Stimulated activated CD4-positive, alpha-beta T cell treated with anti-CD3 and anti-CD28 coated beads, TNF-alpha, amount 100 ng/mL, for 24 hours (primary cell): ENCODE measurements around the gene DGKZ.

ENCODE experiments used
- DNase-seq, 3 experiments: peaks; one replicate each; pipeline ENCODE4 v3.0.0-alpha.2; 2020; ENCODE audit warnings: low read depth in 3 of 3

The DGKZ gene

DNA sequence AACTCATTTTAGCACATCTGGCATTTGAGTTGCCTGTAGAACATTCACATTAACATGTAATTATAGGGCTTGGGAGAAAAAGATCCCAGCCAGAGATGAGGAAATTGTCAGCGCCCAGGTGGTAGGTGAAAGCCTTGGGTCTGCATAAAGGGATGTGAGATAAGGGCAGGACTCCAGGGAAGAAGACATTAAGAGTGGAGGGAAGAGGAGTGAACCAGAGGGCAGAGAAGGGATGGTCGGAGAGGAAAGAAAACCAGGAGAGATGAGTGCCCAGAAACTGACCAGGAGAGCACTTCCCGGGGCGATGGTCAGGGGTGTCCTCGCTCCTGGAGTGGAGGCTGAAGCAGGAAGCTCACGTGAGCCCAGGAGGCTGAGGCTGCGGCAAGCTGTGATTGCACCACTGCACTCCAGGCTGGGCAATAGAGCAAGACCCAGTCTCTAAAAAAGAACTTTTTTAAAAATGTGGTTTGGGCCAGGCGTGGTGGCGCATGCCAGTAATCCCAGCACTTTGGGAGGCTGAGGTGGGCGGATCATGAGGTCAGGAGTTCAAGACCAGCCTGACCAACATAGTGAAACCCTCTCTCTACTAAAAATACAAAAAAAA, 20.3 kb upstream of the DGKZ start:
- no peak for DNase-seq

DNA sequence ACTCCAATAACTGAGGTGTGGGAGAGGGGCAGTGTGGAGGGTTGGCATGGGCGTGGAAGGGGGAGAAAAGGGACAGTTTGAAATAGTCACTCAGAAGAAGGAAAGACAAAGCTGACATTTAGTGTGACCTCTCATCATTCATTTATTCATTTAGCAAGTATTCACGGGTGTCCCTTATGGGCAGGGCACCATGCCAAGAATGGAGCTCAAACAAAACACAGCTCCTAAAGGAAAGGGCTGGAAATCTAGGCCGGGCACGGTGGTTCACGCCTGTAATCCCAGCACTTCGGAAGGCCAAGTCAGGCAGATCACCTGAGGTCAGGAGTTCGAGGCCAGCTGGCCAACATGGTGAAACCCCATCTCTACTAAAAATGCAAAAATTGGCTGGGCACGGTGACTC, 19.4 kb upstream of the DGKZ start:
- no peak for DNase-seq

DNA sequence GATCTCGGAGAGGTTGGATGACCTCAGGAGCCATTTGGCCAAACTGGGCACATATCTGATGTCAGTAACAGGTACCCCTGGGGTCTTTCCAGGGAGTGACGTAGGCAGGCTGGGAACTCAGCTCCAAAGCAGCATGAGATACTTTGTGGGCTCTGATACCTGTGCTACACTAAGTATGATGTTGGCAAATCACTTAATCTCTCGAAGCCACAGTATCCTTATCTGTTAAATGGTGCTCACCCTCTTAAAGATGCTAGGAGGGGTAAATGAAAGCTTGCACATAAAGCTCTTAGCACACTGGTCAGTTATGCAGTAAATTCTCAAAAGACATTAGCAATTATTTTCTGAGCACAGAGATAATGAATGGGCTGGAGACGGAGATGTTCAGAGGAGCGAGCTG, 17.1 kb upstream of the DGKZ start:
- no peak for DNase-seq

DNA sequence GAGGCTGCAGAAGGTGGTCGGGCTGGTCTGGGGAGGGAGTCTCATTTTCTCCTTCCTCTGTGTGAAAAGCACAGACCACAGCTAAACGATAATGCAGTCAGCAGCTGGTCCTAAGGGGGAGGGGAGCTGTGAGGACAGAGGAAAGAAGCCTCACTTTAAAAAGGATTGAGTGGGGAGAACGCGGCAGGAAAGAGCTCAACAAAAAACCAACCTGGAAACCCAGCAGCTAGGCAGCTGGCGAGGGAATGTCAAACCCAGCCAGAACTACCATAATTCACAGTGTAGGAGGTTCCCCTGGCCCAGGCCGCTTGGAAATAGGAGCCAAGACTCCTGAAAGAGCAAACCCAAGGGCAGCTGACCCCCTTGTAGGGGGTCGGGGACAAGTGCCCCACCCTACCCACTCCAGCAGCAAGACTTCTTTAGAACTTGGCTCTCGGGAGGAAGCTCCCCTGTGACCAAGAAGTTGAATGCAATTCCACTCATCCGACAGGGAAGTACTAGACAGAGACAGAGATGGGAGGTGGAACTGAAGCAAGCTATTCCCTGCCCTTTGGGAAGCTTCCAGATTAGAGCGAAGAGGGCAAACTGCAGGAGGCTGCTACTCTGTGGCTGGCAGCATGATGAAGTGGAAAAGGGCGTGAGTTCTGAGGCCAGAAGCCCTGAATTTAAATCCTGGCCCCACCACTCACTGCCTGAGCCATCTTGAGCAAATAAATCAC, 16.5 kb upstream of the DGKZ start:
- no peak for DNase-seq

DNA sequence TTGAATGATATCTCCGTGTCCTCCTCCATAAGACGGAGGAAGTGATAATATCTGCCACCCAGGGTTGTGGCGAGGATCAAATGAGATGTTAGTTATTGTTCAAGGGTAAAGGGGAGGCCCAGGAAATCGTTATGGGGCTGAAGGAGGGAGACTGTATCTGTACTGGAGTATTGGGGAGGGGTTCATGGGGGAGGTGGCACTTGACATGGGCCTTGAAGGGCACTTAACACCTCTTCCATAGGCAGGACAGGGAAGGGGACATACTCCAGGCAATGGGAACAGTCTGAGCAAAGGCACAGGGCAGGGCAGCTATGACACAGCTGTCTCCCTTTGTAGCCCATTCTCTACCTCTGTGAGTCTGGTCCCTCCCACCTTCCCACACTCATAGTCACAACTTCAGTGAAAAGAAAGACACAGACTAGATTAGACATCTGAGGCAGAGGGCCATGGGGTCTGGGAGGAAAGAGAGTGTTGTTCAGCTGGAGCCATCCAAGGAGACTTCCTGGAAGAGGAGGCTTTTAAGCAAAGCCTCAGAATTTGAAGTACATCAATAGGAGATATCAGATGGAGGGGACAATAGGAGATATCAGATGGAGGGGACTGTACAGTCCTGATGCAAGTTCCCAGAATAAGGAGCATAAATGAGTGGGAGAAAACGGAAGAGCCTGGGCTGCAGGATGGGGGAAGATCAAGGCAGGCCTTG, 15.8 kb upstream of the DGKZ start:
- peak in 1 of 3 experiments; percentile 31 for DNase-seq

DNA sequence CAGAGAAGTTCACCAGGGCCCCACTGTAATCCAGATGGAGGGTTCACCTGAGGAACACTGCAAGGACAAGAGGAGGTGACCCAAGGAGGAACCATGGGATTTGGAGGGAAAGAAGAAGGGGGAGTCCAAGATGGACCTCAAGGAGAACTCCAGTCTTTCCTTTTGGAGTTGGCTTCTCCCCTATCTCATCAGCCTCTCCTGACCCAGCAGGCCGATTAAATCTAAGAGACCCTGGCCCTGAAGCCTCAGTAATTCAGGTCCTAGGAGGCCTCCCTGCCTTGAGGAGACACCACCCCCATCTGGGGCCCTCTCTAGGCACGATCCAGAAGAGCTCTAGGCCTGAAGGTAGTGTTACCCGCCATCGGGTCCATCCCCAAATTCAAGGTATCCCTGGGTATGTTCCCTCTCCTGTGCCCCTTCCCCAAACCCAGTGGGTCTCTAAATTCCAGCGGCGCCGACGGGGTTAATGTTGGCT, 15.1 kb upstream of the DGKZ start:
- no peak for DNase-seq

DNA sequence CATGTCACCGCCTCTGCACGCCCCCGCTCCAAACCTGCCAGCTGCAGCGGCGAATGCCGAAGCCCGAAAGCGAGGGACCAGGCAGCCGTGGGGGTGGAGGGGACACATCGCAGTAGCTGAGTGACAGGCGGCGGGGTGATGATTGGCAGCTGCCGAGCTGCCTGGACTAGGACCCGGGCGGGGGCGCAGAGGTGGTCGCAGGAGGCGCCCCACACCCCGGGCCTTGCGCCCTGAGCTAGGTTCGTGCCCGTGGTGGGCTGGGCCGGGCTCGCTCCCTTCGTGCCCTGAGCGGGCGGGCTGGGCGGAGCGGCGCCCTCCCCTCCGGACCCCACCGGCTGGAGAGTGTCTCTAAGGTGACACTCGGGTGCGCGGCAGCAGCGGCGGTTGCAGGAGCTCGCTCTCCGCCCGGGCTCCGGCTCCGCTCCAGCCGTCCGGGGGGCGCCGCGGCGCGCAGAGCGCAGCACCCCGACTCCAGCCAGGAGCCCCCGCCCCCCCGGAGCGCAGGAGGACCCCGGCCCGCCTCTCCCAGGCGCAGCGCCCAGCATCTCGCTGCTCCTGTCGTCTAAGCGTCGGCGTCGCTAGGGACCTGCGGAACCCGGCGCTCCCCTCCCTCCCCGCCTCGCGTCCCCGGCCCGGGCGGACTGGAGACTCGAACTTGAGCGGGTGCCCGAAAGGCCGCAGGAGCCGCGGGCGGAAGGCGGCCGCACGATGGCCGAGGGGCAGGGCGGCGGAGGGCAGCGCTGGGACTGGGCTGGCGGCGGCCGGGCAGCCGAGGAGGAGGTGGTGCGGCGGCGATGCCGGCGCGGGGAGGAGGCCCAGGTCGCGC, 14.5 kb upstream of the DGKZ start:
- peak in 1 of 3 experiments; percentile 60 for DNase-seq

DNA sequence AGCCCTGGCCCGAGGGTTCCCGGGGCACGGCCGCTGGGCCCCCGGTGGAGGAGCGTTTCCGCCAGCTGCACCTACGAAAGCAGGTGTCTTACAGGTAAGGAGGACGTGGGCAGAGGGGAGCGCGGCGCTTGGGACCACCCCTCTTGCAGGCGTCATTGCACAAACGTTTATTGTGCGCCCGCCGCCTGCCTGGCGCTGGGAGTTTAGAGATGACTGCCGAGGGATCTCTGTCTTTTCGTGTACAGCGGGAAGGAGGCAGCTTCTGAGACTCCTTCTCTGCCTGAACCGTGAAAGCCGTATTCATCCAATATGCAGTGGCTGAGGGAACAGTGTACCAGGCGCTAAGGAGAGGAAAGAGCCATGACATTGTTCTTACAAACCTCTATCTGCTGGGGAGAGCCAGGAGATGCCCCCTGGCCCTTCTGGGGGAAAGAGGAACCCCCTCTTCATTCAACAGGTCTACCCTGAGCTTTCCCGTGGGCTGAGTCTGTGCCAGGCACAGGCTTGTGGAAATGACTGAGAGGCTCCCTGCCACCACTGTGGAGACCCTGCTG, 13.8 kb upstream of the DGKZ start:
- peak in 1 of 3 experiments; percentile 31 for DNase-seq

DNA sequence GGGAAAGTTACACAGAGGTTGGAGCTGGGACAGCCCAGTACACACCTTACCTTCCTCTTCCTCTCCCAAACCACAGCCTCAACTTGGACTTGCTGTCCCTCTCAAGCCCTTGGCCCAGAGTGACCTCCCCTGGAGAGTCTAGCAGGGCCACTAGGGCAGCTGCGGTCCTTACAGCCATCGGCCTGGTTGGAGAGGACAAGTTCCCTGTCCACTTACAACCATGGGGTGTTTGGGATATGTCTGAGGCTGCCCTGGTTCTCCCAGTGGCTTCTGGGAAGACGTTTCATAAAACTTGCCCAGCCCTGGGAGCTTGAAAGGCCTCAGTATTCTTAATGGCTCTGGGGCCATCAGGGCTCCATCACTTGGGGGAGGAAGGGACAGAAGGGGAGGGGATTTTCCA, 13.1 kb upstream of the DGKZ start:
- DNase-seq: no peak

DNA sequence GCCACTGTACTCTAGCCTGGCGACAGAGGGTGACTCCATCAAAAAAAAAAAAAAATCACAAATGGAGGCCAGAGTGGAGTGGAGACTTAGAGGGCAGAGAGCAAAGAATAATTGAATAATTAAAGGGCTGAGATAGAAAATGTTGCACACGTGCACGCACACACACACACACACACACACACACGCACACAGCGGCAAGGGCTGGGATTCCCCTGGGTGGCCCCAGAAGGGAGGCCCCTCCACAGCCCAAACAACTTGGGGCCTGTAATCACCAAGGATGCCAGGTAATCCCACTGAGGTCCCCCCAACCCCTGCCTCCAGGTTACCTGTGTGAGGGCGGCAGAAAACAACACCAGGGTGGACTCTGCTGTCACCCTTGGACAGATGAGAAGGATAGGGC, 12.0 kb upstream of the DGKZ start:
- DNase-seq: no peak

DNA sequence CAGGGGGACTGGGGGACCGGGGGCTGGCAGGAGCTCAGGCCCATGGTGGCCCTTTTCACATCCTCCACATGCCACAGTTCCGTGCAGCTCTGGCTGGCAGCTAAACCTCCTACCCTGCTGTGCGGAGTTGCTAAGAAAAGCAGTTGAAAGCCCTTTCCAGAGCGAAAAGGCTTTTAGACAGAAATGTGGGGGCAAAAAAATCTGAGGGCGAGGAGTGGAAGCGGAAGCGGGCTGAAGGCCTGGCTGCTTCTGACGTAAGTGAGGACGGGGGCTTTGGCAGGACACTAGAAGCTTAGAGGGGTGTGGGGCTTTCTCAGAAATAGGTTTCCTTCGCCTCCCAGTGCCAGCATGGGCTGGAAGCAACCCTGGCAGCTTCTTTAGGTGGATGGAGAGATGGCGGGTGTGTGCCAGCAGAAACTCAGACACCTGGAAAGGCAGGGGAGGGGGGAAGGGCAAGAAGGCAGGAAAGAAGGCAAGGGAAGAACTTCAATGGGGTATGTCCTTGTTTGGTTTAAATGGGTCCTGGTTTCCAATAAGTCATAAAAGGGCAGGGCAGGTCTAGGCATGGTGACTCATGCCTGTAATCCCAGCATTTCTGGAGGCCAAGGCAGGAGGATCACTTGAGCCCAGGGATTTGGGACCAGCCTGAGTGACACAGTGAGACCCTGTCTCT, 11.2 kb upstream of the DGKZ start:
- DNase-seq: no peak

DNA sequence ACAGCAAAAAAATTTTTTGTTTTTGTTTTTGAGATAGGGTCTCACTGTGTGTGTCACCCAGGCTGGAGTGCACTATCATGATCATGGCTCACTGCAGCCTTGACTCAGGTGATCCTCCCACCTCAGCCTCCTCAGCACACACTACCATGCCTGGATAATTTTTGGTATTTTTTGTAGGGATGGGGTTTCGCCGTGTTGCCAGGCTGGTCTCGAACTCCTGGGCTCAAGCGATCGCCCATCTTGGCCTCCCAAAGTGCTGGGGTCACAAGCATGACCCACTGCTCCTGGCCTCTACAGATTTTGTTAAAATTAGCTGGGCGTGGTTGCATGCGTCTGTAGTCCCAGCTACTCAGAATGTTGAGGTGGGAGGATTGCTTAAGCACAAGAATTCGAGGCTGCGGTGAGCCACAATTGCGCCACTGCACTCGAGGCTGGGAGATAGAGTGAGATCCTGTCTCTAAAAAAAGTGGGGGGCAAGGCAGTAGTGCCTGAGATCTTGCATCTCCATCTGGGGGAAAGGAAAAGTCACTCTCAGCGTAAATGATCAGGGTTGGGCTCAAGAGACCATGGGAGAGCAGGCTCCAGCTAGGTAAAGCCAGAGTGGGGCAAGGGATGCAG, 10.6 kb upstream of the DGKZ start:
- DNase-seq: no peak

DNA sequence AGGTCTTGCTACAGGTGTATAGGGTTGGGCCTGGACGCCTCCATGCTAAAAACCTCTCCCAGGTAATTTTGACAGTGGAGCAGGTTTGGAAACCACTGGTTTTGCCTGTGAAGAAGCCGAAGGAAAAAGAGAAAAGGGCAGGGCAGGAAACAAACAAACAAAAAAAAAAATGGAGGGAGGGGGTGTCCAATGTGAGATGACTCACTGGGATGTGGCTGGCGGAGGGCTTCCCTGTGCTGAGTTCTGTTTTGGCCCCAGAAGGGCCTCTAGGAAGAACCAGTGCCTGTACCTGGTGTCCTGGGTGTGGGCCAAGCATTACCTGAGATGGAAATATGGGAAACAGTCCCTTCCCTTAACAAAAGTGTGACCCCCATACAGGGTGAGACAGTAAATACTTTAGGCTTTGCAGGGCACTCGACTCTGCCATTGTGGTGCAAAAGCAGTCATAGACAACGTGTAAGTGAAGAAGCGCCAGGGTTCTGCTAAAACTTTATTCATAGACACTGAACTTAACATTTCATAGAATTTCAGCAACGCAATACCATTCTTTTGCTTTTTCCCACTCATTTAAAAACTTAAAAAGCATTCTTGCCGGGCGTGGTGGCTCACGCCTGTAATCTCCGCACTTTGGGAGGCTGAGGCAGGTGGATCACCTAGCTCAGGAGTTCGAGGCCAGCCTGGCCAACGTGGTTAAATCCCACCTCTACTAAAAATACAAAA, 9.5 kb upstream of the DGKZ start:
- no peak for DNase-seq

DNA sequence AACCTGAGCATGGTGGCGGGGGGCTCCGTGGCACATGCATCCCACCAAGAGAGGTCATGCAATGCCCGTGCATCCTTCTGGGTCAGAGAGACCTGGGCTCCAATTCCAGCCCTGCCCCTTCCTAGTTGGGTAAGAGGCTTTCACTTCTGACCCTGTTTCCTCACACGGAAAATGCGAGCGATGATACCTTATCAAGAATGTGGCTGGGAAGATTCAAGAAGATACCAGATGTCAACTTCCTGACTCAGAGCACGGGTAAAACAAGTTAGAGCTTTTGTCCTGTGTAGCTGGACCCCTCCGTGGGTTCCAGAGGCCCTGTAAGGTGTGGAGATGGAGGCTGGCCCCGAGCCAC, 8.7 kb upstream of the DGKZ start:
- DNase-seq: no peak

DNA sequence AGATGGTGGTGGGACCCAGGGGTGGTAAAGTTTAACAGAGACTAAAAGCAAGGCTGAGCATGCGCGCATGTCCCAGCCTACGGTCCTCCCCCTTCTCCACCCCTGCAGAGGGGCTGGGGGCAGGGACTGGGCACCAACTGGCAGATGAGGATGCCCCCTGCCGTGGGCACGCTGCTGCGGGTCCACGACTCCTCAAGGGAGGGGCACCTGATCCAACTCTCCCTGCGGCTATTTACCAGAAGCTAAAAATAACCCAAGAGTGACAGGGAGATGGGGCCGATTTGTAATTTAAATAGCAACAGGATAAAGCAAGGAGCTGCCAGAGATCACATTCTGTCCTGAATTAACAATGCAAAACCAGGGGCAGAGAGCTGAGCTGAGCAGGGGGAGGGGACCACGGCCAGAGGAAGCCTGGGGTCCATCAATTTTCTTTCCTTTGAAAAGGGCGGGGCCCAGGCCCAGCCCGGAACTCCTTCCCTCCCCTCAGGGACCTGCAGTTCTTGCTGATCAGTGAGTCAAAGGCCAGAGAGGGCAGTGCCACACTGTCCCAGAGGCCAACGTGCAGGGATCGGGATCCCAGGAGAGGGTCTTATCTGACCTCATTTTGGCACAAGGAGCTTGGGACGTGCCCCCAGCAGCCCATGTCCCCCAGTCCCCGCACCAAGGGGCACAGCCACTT, 8.1 kb upstream of the DGKZ start:
- no peak for DNase-seq

DNA sequence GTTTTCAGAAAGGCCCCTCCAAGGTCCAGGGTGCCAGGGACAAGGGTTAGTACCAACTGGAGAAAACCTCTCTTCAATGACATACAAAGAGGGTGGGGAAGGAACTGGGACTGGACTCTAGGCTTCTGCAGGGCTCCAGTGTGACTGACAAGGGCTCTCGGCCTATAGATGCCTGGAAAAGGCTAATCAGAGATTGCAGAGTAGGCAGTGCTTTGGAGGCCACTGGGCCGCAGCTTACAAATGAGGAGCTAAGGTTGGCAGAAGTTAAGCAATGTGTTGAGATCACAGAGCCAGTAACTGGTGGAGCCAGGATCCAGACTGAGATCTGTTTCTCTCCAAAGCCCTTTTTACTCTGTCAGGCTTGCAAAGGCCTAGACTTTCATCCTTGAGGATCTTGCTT, 7.4 kb upstream of the DGKZ start:
- no peak for DNase-seq

DNA sequence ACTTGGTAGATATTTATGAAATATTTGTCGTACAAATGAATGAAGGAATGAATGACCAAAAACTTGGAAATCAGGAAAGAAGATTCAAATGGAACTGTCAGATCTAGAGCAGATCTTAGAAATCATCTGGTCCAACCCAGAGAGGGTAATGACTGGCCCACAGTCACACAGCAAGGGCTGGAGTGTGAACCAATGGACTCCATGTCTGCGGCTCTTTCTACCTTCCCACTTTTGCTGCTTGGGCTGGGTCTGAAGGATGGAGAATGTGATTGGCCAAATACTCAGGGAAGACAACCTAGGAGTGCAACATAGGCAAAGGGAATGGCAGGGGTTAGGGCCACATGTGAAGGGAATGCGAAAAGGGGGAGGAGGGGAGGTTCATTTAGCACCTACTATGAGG, 5.8 kb upstream of the DGKZ start:
- DNase-seq: no peak

DNA sequence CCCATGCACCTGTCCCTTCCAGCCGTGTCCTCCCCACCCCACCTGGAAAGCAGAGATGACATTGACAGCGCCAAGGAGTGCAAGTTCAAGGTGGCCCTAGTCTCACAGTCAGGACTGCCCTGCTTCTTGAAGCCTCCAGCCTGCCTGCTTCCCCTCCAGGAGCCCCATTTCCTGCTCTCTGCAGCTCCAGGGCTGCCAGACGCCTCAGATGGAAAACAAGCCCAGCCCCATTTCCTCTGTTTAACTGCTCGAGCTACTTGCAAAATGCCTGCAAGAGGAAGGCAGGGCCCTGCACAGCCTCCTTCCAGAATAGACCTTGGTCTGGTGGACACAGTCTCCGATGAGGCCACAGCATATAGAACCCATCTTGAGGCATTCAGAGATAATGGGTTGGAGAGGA, 5.0 kb upstream of the DGKZ start:
- no peak for DNase-seq

DNA sequence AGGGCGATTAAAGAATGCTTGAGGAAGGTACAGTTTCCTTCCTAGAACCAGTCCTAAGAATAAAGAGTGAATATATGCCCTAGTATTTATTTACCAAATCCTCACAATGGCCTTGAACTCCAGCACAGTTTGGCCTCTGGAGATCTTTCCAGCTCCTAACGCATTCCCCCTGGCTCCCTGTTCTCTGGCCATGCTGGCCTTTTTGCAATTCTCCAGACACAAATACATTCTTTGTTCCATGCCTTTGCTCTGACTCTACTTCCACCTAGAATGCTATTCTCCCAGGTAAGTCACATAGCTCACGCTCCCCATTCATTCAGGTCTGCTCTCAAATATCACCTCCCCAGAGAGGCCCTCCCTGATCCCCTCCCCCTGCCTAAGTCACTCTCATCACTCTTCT, 3.7 kb upstream of the DGKZ start:
- DNase-seq: no peak

DNA sequence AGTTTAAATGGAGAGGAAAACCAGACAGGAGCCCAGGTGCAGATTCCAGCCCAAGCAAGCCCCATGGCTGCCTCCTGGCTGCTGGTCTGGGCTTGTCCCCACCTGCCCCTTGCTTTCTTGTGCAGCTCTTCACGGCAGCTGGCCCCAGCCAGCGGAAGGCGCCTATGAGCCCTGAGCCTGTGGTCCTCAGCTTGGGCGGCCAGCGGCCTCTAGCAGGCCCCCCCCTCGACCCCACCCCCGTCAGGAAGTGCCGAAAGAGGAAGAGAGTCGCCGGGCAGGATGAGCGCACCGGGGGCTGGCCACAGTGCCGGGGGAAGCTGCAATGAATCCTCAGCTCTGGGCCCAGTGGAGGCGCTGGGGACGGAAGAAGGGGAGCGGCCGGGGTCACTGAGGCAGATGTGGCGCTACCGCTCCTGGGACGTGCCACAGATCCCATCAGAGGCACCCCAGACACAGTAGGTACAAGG, 2.1 kb upstream of the DGKZ start:
- DNase-seq: peak in 1 of 3 experiments; percentile 22
